Calu3 (cell line): ENCODE measurements around the gene SLC35G6. TPM values are rescaled to one million over a fixed set of nuclear protein-coding genes. Genes with fewer than 3 reads are reported as not detected.
"Not testable (repeated sequence)": the region's sequence is repeated elsewhere in the genome, so short reads cannot be mapped to it uniquely, and the experiment has no call there.

Experiments
- Bru-seq: library from RNA; stranded (reverse); fragments of 400-500 nt; gene quantifications from one replicate; lab custom pipeline; 2021; lab: Mats Ljungman, UMichigan
- BruChase-seq, 2 experiments: library from RNA; stranded (reverse); fragments of 400-500 nt; gene quantifications; one replicate each; lab custom pipeline; 2021; lab: Mats Ljungman, UMichigan
- BruUV-seq: library from RNA; stranded (reverse); fragments of 400-500 nt; replicated peaks from 2 replicates; lab custom pipeline; 2021; lab: Mats Ljungman, UMichigan
- CTCF ChIA-PET: fragments of 300-600 bp; sonication (Branson Sonifier 250); formaldehyde crosslinking; loops from one replicate; lab custom pipeline; 2022; ENCODE audit warnings: antibody characterized with exemption; lab: Charles Lee
- DNase-seq: peaks from one replicate; pipeline ENCODE4 v3.0.0; 2022
- H3K27ac Mint-ChIP-seq: one replicate; pipeline ENCODE4 v1.8.0; 2022; ENCODE audit warnings: mixed read lengths; ENCODE audit not compliant: unreplicated experiment
- H3K27me3 Mint-ChIP-seq: one replicate; pipeline ENCODE4 v1.8.0; 2022; ENCODE audit warnings: mixed read lengths; ENCODE audit not compliant: unreplicated experiment
- H3K36me3 Mint-ChIP-seq: one replicate; pipeline ENCODE4 v1.8.0; 2022; ENCODE audit warnings: mild to moderate bottlenecking, moderate library complexity, mixed read lengths; ENCODE audit not compliant: insufficient read depth, unreplicated experiment
- H3K4me1 Mint-ChIP-seq: one replicate; pipeline ENCODE4 v1.8.0; 2022; ENCODE audit warnings: mild to moderate bottlenecking, low read depth, mixed read lengths; ENCODE audit not compliant: unreplicated experiment
- H3K4me3 Mint-ChIP-seq: one replicate; pipeline ENCODE4 v1.8.0; 2022; ENCODE audit warnings: mild to moderate bottlenecking, low read depth, moderate library complexity, mixed read lengths; ENCODE audit not compliant: unreplicated experiment
- H3K9me3 Mint-ChIP-seq: one replicate; pipeline ENCODE4 v1.8.0; 2022; ENCODE audit warnings: low read depth, mixed read lengths; ENCODE audit not compliant: unreplicated experiment
- CTCF ChIP-seq: fragments of 200-600 bp; IDR thresholded peaks from one replicate; pipeline ENCODE4 v1.8.0; 2022; ENCODE audit warnings: antibody characterized with exemption; ENCODE audit not compliant: unreplicated experiment
- intact Hi-C: fragments of 100-400 bp; cut with micrococcal nuclease; formaldehyde crosslinking; loops from one replicate; pipeline ENCODE4 v1.10.0; 2022; ENCODE audit not compliant: unreplicated experiment
- long read RNA-seq: library from polyadenylated mRNA; stranded (forward); transcript quantifications from one replicate; pipeline ENCODE4 v2.0.0, GENCODE V29; 2022
- total RNA-seq: library from RNA; stranded (reverse); gene quantifications from 2 replicates; pipeline ENCODE4 v1.2.3, GENCODE V29; 2022

The SLC35G6 gene
- total RNA-seq: not detected in 2 replicates
- Bru-seq, nascent RNA: not detected
- not detected for BruChase-seq, experiment 1, labeled RNA remaining after a 6-hour chase
- percentile 16 among the genes with signal in this experiment for BruChase-seq, experiment 2, labeled RNA remaining after a 2-hour chase
- long read RNA-seq: 0 reads

- Mint-ChIP-seq H3K36me3 (peaks cover 66% of the 10 kb centered on the region), H3K27ac (peak within 1 kb of the TSS; percentile 76), H3K4me3 (peak within 1 kb of the TSS; percentile 74), H3K4me1 (peaks cover 51% of the 10 kb centered on the region)
- H3K9me3 Mint-ChIP-seq, BruUV-seq, CTCF ChIA-PET, DNase-seq, H3K27me3 Mint-ChIP-seq, intact Hi-C loops: not testable (repeated sequence)
Observed at GRCh38 chr17:7481275-7481674, at the start of gene SLC35G6. Gene SLC35G6, plus strand, starts transcription at chr17:7481446. Its CDS starts 71 bp downstream, at chr17:7481517.

GRCh38 chr17:7432296-7432695, 49.0 kb upstream of the SLC35G6 start:
- H3K9me3 Mint-ChIP-seq: no peaks in the 10 kb centered on the region
- no TSS peak for BruUV-seq
- intact Hi-C loops: no loop called here
- no peak for DNase-seq
- H3K27me3 Mint-ChIP-seq: no peaks in the 10 kb centered on the region
- H3K36me3 Mint-ChIP-seq: peaks cover 19% of the 10 kb centered on the region
- H3K27ac Mint-ChIP-seq: no peak overlapping the region
- no peak for TF ChIP-seq CTCF
- H3K4me3 Mint-ChIP-seq: no peak overlapping the region
- no peaks in the 10 kb centered on the region for H3K4me1 Mint-ChIP-seq
- CTCF ChIA-PET: interaction anchor here (0.6 kb wide), 1 partner anchor 22 kb away, joined by 7 read pairs; no protein-coding TSS in a partner anchor

GRCh38 chr17:7435676-7436555, 45.3 kb upstream of the SLC35G6 start:
- Mint-ChIP-seq H3K27me3 (peaks cover 31% of the 10 kb centered on the region), H3K4me1 (peaks cover 7% of the 10 kb centered on the region), H3K9me3 (no peaks in the 10 kb centered on the region), H3K27ac (peak overlapping the region; percentile 69), H3K4me3 (peak overlapping the region; percentile 75), H3K36me3 (peaks cover 38% of the 10 kb centered on the region)
- intact Hi-C loops: loop anchor here (5.0 kb wide), 3 partner anchors 41 to 126 kb away; partner anchors contain the start of genes KCTD11, SENP3 and ZBTB4
- CTCF ChIA-PET: interaction anchor here (0.6 to 2.9 kb wide), 7 partner anchors 32 to 125 kb away, joined by 3 to 13 read pairs (median 3); partner anchors contain the start of genes SENP3, TMEM256 and ZBTB4
- no peak for TF ChIP-seq CTCF
- TSS peak; percentile 81 for BruUV-seq
- DNase-seq: peak; percentile 47

GRCh38 chr17:7436556-7437368, 44.5 kb upstream of the SLC35G6 start:
- intact Hi-C loops: loop anchor here (5.0 kb wide), 3 partner anchors 41 to 126 kb away; partner anchors contain the start of genes KCTD11, SENP3 and ZBTB4
- Mint-ChIP-seq H3K27ac (peak overlapping the region; percentile 60), H3K4me1 (peaks cover 7% of the 10 kb centered on the region), H3K27me3 (peaks cover 40% of the 10 kb centered on the region), H3K36me3 (peaks cover 38% of the 10 kb centered on the region), H3K4me3 (peak overlapping the region; percentile 75), H3K9me3 (no peaks in the 10 kb centered on the region)
- TF ChIP-seq CTCF: peak; percentile 59
- BruUV-seq: no TSS peak
- peak; percentile 87 for DNase-seq
- CTCF ChIA-PET: interaction anchor here (0.5 to 2.9 kb wide), 10 partner anchors 33 to 250 kb away, joined by 3 to 13 read pairs (median 3); partner anchors contain the start of genes SENP3, TMEM256, TNFSF13 and TP53
